Activated T-cell treated with anti-CD3 and anti-CD28 coated beads for 48 hours (primary cell): ENCODE data around the gene FHOD1.
A peak's percentile ranks its signal among the peaks of the same experiment; 100 is the strongest.

Experiments used
- DNase-seq: peaks from one replicate; pipeline ENCODE4 v3.0.0-alpha.2; 2020; ENCODE audit warnings: low read depth

Gene FHOD1

GRCh38 chr16:67249178-67250044 is 2.1 kb upstream of the FHOD1 start:
- DNase-seq = no peak

GRCh38 chr16:67248401-67249177 is 1.3 kb upstream of the FHOD1 start, which contains the start of gene SLC9A5:
Gene SLC9A5, plus strand, starts transcription at chr16:67248979. Its CDS starts 36 bp downstream, at chr16:67249015.
- DNase-seq = peak; percentile 29

- no peak for DNase-seq
Measured at GRCh38 chr16:67248073-67248400, 756 bp upstream of the FHOD1 start.

GRCh38 chr16:67246756-67247191 is 507 bp downstream of the FHOD1 start:
- no peak for DNase-seq

GRCh38 chr16:67246081-67246755 is 1.1 kb downstream of the FHOD1 start:
- peak; percentile 58 for DNase-seq

- DNase-seq = no peak
Measured at GRCh38 chr16:67245674-67246080, 1.6 kb downstream of the FHOD1 start.

- DNase-seq = no peak
Measured at GRCh38 chr16:67245186-67245585, 2.1 kb downstream of the FHOD1 start.

- peak; percentile 68 for DNase-seq
Measured at GRCh38 chr16:67244387-67245185, 2.7 kb downstream of the FHOD1 start.

- DNase-seq = no peak
Measured at GRCh38 chr16:67243481-67243880, 3.8 kb downstream of the FHOD1 start.

GRCh38 chr16:67242138-67242730 is 5.0 kb downstream of the FHOD1 start:
- no peak for DNase-seq

- no peak for DNase-seq
Measured at GRCh38 chr16:67241008-67241900, 6.0 kb downstream of the FHOD1 start.

- no peak for DNase-seq
Measured at GRCh38 chr16:67240506-67240905, 6.8 kb downstream of the FHOD1 start.

GRCh38 chr16:67238806-67239470 is 8.3 kb downstream of the FHOD1 start:
- DNase-seq = no peak

- DNase-seq = no peak
Measured at GRCh38 chr16:67238278-67238575, 9.1 kb downstream of the FHOD1 start.

GRCh38 chr16:67237396-67238277 is 9.6 kb downstream of the FHOD1 start:
- DNase-seq = no peak

- DNase-seq = peak; percentile 84
Measured at GRCh38 chr16:67236563-67237395, 10.5 kb downstream of the FHOD1 start.

GRCh38 chr16:67235816-67236562 is 11.3 kb downstream of the FHOD1 start:
- DNase-seq = no peak
